Measurements from ENCODE around the gene KIF2A. TPM values are rescaled to one million over a fixed set of nuclear protein-coding genes. Genes with fewer than 3 reads are reported as not detected.

KIF2A gene
- total RNA-seq, 2 donors from 2014 or later = 16.2 to 19.7 TPM

GRCh38 chr5:62263401-62263800 lies 42.6 kb upstream of the KIF2A start:
- peaks cover 21% of the 10 kb centered on the region for H3K4me1 ChIP-seq
- no peaks in the 10 kb centered on the region for H3K36me3 ChIP-seq (replicated peaks in 1 of 2; ENCODE audit: insufficient read depth in 1 of 2, low read depth in 2 of 2)
- intact Hi-C loops (cut with DNase I) = no loop called here
- TF ChIP-seq, protein P1, sequence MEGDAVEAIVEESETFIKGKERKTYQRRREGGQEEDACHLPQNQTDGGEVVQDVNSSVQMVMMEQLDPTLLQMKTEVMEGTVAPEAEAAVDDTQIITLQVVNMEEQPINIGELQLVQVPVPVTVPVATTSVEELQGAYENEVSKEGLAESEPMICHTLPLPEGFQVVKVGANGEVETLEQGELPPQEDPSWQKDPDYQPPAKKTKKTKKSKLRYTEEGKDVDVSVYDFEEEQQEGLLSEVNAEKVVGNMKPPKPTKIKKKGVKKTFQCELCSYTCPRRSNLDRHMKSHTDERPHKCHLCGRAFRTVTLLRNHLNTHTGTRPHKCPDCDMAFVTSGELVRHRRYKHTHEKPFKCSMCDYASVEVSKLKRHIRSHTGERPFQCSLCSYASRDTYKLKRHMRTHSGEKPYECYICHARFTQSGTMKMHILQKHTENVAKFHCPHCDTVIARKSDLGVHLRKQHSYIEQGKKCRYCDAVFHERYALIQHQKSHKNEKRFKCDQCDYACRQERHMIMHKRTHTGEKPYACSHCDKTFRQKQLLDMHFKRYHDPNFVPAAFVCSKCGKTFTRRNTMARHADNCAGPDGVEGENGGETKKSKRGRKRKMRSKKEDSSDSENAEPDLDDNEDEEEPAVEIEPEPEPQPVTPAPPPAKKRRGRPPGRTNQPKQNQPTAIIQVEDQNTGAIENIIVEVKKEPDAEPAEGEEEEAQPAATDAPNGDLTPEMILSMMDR (IDR thresholded peaks at IDR 0.05) = no peak
- no peak for TF ChIP-seq POLR2A (IDR thresholded peaks at IDR 0.05)
- no peaks in the 10 kb centered on the region for H3K9me3 ChIP-seq
- no peak for ATAC-seq
- DNase-seq = no peak
- peak overlapping the region in 1 of 4 donors; percentile 10 for H3K27ac ChIP-seq
- H3K4me3 ChIP-seq = no peak overlapping the region
- H3K27me3 ChIP-seq = no peaks in the 10 kb centered on the region

DNA sequence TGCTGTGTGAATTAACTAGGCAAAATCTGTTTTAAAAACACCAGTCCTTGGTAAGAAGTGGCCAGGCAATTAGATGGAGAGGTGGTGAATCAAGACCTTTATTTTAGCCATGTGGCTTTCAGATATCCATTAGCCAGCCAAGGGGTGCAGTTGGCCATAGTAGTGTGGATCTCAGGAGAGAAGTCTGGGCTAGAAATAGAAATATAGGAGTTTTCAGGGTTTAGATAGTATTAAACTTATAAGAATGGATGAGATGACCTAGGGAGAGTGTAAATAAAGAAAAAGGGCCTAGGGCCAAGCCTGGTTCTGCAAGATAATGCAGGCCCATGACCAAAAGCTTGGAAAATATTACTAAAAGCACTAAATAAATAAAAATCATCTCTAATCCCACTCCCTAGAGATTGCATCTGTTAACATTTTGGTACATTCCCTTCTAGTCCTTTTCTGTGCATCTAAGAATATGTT lies 40.3 kb upstream of the KIF2A start:
- no peak overlapping the region for H3K27ac ChIP-seq
- H3K27me3 ChIP-seq = no peaks in the 10 kb centered on the region
- ATAC-seq (no peak), DNase-seq (no peak)
- intact Hi-C loops (cut with DNase I) = no loop called here
- no peak overlapping the region for H3K4me3 ChIP-seq
- no peaks in the 10 kb centered on the region for H3K9me3 ChIP-seq
- no peaks in the 10 kb centered on the region for H3K36me3 ChIP-seq (replicated peaks in 1 of 2; ENCODE audit: insufficient read depth in 1 of 2, low read depth in 2 of 2)
- TF ChIP-seq, protein P1 (IDR thresholded peaks at IDR 0.05) = no peak
- TF ChIP-seq POLR2A (IDR thresholded peaks at IDR 0.05) = no peak
- H3K4me1 ChIP-seq = peaks cover 13% of the 10 kb centered on the region

DNA sequence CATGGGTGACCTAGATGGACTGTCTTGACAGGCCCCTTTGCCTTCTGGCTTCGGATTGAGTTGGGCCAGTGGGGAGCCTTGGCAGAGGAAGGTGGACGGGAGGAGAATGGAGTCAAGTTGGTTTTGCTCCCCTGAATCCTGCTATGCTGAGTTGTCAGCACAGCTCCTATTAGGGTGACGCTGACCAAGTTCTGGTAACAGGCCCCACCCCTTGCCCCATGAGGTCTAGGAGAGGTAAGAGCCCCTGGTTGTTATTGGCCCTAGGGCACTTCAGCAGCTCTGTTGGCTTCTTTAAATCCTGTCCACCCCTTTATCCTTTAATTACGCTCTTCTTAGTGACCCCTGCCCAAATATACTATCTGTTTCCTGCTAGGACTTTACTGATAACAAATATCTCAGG lies 39.4 kb upstream of the KIF2A start:
- intact Hi-C loops (cut with DNase I) = no loop called here
- Histone ChIP-seq H3K4me1 (peaks cover 12% of the 10 kb centered on the region), H3K27ac (no peak overlapping the region), H3K27me3 (no peaks in the 10 kb centered on the region), H3K36me3 (replicated peaks in 1 of 2; ENCODE audit: insufficient read depth in 1 of 2, low read depth in 2 of 2) (no peaks in the 10 kb centered on the region), H3K4me3 (no peak overlapping the region), H3K9me3 (no peaks in the 10 kb centered on the region)
- 92% methylated on average over 4 of the region's 4 CpGs for WGBS, 2 donors
- no peak for ATAC-seq
- TF ChIP-seq, protein P1 (IDR thresholded peaks at IDR 0.05) = no peak
- TF ChIP-seq POLR2A (IDR thresholded peaks at IDR 0.05) = no peak
- DNase-seq = no peak

GRCh38 chr5:62268234-62268633 lies 37.8 kb upstream of the KIF2A start:
- Histone ChIP-seq H3K27ac (peak overlapping the region in 1 of 4 donors; percentile 5), H3K36me3 (replicated peaks in 1 of 2; ENCODE audit: insufficient read depth in 1 of 2, low read depth in 2 of 2) (no peaks in the 10 kb centered on the region), H3K4me1 (peaks cover 11% of the 10 kb centered on the region), H3K4me3 (no peak overlapping the region), H3K9me3 (no peaks in the 10 kb centered on the region), H3K27me3 (no peaks in the 10 kb centered on the region)
- WGBS, 2 donors = 71 to 78% methylated on average over 1 of the region's 1 CpG
- DNase-seq (peak in 2 of 4 donors; percentile 40 to 54), ATAC-seq (peak; percentile 42)
- intact Hi-C loops (cut with DNase I) = no loop called here
- no peak for TF ChIP-seq POLR2A (IDR thresholded peaks at IDR 0.05)
- TF ChIP-seq, protein P1 (IDR thresholded peaks at IDR 0.05) = no peak

- TF ChIP-seq, protein P1 (IDR thresholded peaks at IDR 0.05) = no peak
- no peak for TF ChIP-seq POLR2A (IDR thresholded peaks at IDR 0.05)
- intact Hi-C loops (cut with DNase I) = no loop called here
- ATAC-seq (no peak), DNase-seq (no peak)
- H3K4me3 ChIP-seq = no peak overlapping the region
- 62 to 80% methylated on average over 2 of the region's 2 CpGs for WGBS, 2 donors
- no peaks in the 10 kb centered on the region for H3K36me3 ChIP-seq (replicated peaks in 1 of 2; ENCODE audit: insufficient read depth in 1 of 2, low read depth in 2 of 2)
- H3K27ac ChIP-seq = no peak overlapping the region
- no peaks in the 10 kb centered on the region for H3K27me3 ChIP-seq
- peaks cover 6% of the 10 kb centered on the region for H3K4me1 ChIP-seq
- H3K9me3 ChIP-seq = no peaks in the 10 kb centered on the region
Measured at GRCh38 chr5:62268792-62269191, 37.2 kb upstream of the KIF2A start.

Data from body of pancreas (tissue), 4 donors.